ENCODE measurements around the gene KANK3.
"Not testable (repeated sequence)": the region's sequence is repeated elsewhere in the genome, so short reads cannot be mapped to it uniquely, and the experiment has no call there.

KANK3 gene

DNA sequence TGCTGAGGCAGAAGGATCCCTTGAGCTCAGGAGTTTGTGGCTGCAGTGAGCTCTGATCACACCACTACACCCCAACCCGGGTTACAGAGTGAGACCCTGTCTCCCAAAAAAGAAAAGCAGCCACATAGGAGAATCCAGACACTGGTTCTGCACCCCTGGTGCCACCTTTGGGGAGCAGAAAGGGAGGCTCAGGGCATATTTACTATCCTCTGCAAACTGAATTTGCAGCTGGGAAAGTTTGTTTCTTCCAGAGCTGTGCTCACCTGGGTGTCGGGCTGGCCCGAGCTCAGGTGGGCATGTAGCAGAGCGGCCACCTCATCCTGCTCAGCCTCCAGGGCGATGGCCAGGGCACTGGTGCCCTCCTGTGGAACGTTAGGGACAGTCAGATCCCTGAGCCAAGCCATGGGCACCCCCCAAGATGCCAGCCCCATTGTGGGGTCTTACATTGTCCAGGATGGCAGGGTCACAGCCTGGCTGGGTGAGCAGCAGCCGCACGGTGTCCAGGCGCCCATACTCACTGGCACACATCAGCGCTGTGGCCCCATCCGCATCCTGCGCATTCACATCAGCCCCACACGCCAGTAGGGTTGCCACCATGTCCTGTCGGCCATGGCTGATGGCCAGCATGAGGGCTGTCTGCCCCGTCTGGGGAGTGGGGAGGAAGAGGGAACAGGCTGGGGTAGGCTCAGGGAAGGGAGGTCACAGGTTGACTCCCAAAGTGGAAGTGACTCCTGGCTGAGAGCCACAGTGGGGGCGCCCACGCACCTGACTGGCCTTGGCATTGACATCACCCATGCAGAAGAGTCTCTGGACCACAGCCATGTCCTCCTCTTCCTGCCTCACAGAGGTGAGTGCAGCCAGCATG lies 18.6 kb downstream of the KANK3 start:
- no peak overlapping the region for H3K4me3 ChIP-seq (ENCODE audit: extremely low read depth, insufficient read depth, low read length, poor library complexity, severe bottlenecking)
- peaks cover 8% of the 10 kb centered on the region for H3K4me1 ChIP-seq (ENCODE audit: control insufficient read depth, insufficient read depth, low read length, poor library complexity, severe bottlenecking)
- WGBS, 2 experiments (ENCODE audit: insufficient coverage in 2 of 2): 88 to 95% methylated on average over 16 to 17 of the region's 17 CpGs
- peaks cover 32% of the 10 kb centered on the region for H3K36me3 ChIP-seq (ENCODE audit: control insufficient read depth, insufficient read depth, low read length)
- H3K9me3 ChIP-seq (ENCODE audit: control insufficient read depth, low read length): no peaks in the 10 kb centered on the region
- no peak overlapping the region for H3K27ac ChIP-seq (ENCODE audit: low read depth, low read length, severe bottlenecking)

DNA sequence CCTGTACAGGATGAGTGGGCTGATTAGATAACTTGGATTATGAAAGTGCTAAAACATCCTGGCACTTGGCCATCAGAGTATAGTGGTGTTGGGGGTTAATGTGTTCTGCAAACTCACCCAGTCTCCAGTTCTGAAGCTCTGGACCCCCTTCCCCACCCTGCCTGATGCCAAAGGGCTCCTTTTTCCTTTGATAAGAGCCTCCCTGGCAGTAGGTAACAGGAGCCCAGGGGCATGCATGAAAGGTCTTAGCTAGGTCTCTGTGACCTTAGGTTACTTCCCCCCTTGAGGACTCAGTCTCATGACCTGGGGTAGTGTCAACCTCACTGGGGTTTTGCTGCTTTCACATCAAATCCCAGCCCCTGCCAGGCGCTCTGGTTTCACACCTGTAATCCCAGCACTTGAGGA lies 19.3 kb downstream of the KANK3 start:
- WGBS, 2 experiments (ENCODE audit: insufficient coverage in 2 of 2): no CpG with 5 or more reads among the region's 1 CpG
- no peak overlapping the region for H3K27ac ChIP-seq (ENCODE audit: low read depth, low read length, severe bottlenecking)
- no peaks in the 10 kb centered on the region for H3K9me3 ChIP-seq (ENCODE audit: control insufficient read depth, low read length)
- H3K36me3 ChIP-seq (ENCODE audit: control insufficient read depth, insufficient read depth, low read length): peaks cover 35% of the 10 kb centered on the region
- H3K4me3 ChIP-seq (ENCODE audit: extremely low read depth, insufficient read depth, low read length, poor library complexity, severe bottlenecking): no peak overlapping the region
- H3K4me1 ChIP-seq (ENCODE audit: control insufficient read depth, insufficient read depth, low read length, poor library complexity, severe bottlenecking): peaks cover 8% of the 10 kb centered on the region

DNA sequence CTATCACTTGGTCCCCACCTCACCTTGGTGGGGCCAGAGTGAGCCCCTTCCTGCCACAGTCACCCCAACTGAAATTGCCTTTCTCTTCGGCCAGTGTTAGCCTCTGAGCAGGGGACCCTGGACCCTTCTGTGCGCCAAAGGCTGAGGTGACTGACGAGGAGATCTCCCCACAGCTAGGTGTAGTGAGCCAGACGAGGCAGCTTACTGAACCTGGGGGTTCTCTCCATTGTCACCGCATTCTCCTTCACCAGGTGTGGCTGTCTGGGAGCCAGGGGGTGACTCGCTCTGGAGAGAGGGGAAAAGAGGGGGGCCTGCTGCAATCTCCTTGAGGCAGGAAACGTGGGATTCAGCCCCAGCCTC lies 20.4 kb downstream of the KANK3 start:
- H3K27ac ChIP-seq (ENCODE audit: low read depth, low read length, severe bottlenecking): no peak overlapping the region
- peak overlapping the region; percentile 96 for H3K4me3 ChIP-seq (ENCODE audit: extremely low read depth, insufficient read depth, low read length, poor library complexity, severe bottlenecking)
- H3K36me3 ChIP-seq (ENCODE audit: control insufficient read depth, insufficient read depth, low read length): peaks cover 43% of the 10 kb centered on the region
- peaks cover 8% of the 10 kb centered on the region for H3K4me1 ChIP-seq (ENCODE audit: control insufficient read depth, insufficient read depth, low read length, poor library complexity, severe bottlenecking)
- 89 to 92% methylated on average over 5 of the region's 7 CpGs for WGBS, 2 experiments (ENCODE audit: insufficient coverage in 2 of 2)
- H3K9me3 ChIP-seq (ENCODE audit: control insufficient read depth, low read length): no peaks in the 10 kb centered on the region

DNA sequence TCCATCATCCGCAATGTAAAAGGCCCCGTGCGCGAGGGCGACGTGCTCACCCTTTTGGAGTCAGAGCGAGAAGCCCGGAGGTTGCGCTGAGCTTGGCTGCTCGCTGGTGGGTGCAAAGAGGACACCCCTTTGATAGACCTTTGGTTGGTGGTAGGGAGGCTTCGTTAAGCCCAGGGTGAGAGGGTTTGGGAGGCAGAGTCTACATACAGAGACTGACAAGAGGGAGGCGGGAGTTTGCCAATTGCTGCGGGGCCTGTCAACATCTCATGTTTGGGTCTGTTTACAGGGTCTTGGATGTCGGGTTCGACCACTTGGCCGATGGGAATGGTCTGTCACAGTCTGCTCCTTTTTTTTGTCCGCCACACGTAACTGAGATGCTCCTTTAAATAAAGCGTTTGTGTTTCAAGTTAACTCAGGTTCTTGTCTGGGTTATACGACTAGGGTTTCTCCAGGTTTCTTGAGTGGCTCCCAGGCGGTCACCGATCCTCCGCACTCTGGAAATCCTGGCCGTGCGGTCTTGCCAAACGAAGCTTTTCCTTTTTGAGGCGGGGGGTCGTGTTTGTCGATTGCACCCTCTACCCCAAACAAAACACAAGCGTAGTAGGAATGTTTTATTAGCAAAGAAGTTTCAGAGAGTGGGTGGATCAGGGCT lies 20.9 kb downstream of the KANK3 start:
- WGBS, 2 experiments (ENCODE audit: insufficient coverage in 2 of 2): 8 to 19% methylated on average over 12 to 24 of the region's 30 CpGs
- peaks cover 9% of the 10 kb centered on the region for H3K4me1 ChIP-seq (ENCODE audit: control insufficient read depth, insufficient read depth, low read length, poor library complexity, severe bottlenecking)
- H3K4me3 ChIP-seq (ENCODE audit: extremely low read depth, insufficient read depth, low read length, poor library complexity, severe bottlenecking): peak overlapping the region; percentile 96
- peaks cover 43% of the 10 kb centered on the region for H3K36me3 ChIP-seq (ENCODE audit: control insufficient read depth, insufficient read depth, low read length)
- no peaks in the 10 kb centered on the region for H3K9me3 ChIP-seq (ENCODE audit: control insufficient read depth, low read length)
- H3K27ac ChIP-seq (ENCODE audit: low read depth, low read length, severe bottlenecking): peak overlapping the region; percentile 59

DNA sequence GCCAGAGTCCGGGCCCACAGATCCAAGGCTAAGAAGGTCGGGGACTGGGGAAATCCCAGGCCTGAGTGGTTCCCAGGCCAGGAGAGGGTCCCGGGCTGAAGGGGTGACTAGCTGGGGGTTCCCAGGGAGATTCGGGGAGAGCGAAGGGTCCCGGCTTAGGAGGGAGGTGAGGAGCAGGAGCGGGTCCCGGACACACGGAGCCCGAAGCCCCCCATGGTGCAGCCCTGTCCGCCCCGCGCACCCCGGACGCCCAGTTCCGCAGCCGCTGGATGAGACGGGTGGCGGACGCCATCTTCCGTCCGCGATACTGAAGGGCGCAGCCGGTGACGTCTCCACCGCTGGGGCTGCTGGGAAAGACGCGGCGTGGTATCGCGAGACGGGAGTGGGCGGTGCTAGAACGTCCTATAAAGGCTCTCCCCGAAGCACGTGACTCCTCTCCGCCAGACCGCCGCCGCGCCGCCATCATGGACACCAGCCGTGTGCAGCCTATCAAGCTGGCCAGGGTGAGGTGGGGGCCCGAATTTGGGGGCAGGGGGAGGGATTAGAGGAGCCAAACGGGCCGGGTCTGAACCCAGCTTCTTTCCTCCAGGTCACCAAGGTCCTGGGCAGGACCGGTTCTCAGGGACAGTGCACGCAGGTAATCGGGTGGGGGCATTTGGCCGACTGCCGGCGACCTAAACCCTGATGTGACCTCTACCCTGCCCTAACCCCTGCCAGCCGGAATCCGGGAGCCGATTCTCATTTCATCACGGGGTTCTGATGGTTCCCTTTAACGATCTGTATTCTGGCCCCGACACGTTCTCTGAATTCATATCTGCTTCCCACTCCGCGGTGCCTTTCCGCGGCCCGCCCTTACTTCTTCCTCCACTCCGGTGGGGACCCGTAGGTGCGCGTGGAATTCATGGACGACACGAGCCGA lies 21.7 kb downstream of the KANK3 start, which contains the start of the genes NDUFA7 and RPS28:
NDUFA7 (minus strand) TSS at position 309 of the 919 bp plus-strand sequence; CDS start at position 292, 17 bp downstream.
RPS28 (plus strand) TSS at position 430 of the 919 bp plus-strand sequence; CDS start at position 465, 35 bp downstream.
- H3K4me1 ChIP-seq (ENCODE audit: control insufficient read depth, insufficient read depth, low read length, poor library complexity, severe bottlenecking): peaks cover 16% of the 10 kb centered on the region
- 0 to 1% methylated on average over 68 to 71 of the region's 72 CpGs for WGBS, 2 experiments (ENCODE audit: insufficient coverage in 2 of 2)
- no peaks in the 10 kb centered on the region for H3K9me3 ChIP-seq (ENCODE audit: control insufficient read depth, low read length)
- peaks cover 46% of the 10 kb centered on the region for H3K36me3 ChIP-seq (ENCODE audit: control insufficient read depth, insufficient read depth, low read length)
- peak within 1 kb of the TSS; percentile 96 for H3K4me3 ChIP-seq (ENCODE audit: extremely low read depth, insufficient read depth, low read length, poor library complexity, severe bottlenecking)
- peak within 1 kb of the TSS; percentile 87 for H3K27ac ChIP-seq (ENCODE audit: low read depth, low read length, severe bottlenecking)

DNA sequence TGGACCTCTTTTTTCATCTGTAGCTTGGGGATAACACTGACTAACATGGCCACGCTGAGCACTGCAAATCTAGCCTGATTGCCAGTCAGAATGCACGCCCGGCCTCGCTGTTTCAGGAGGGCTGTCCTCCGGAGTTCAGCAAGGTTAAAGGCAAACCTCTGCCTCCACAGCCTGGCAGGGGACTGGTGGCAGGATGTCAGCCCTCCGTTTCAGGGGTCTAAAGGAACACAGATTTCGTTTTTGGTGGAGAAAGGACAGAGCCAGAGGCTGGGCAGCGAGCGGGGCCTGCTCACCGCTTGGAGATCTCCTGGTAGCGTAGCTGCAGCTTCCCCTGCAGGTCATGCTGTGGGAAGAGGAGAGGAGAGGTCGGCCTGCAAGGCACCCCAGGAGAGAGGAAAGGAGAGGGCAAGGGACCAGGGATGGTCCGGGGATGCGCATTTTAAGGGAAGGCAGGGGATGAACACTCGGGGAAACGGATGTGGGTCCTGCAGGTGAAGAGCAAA lies 22.4 kb downstream of the KANK3 start:
- peaks cover 16% of the 10 kb centered on the region for H3K4me1 ChIP-seq (ENCODE audit: control insufficient read depth, insufficient read depth, low read length, poor library complexity, severe bottlenecking)
- no peaks in the 10 kb centered on the region for H3K9me3 ChIP-seq (ENCODE audit: control insufficient read depth, low read length)
- 2% methylated on average over 16 of the region's 16 CpGs for WGBS, 2 experiments (ENCODE audit: insufficient coverage in 2 of 2)
- peaks cover 50% of the 10 kb centered on the region for H3K36me3 ChIP-seq (ENCODE audit: control insufficient read depth, insufficient read depth, low read length)
- peak overlapping the region; percentile 96 for H3K4me3 ChIP-seq (ENCODE audit: extremely low read depth, insufficient read depth, low read length, poor library complexity, severe bottlenecking)
- peak overlapping the region; percentile 87 for H3K27ac ChIP-seq (ENCODE audit: low read depth, low read length, severe bottlenecking)

DNA sequence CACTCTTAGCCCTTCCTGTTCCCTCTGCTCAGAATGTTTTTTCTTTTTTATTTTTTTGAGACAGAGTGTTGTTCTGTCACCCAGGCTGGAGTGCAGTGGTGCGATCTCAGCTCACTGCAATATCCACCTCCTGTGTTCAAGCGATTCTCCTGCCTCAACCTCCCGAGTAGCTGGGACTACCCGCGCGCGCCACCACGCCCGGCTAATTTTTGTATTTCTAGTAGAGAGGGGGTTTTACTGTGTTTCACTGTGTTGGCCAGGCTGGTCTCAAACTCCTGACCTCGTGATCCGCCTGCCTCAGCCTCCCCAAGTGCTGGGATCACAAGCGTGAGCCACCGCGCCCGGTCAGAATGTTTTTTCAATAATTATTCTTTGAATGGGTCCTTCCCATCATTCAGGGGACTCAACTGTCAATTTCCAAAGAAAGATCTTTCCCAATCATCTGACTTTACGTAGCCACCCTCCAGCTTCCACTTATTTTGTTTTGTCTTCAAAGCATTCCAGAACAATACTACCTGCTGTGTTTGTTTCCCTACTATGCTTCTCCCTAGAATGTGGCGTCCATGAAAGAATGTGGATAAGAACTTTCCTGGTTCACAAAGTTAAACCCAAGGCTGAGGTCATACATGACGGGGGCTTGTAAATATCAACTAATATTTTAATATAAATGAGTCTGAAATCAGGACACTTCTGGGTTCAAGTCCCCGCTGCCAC lies 23.1 kb downstream of the KANK3 start:
- Histone ChIP-seq H3K9me3 (ENCODE audit: control insufficient read depth, low read length) (no peaks in the 10 kb centered on the region), H3K27ac (ENCODE audit: low read depth, low read length, severe bottlenecking) (peak overlapping the region; percentile 87), H3K36me3 (ENCODE audit: control insufficient read depth, insufficient read depth, low read length) (peaks cover 54% of the 10 kb centered on the region), H3K4me3 (ENCODE audit: extremely low read depth, insufficient read depth, low read length, poor library complexity, severe bottlenecking) (peak overlapping the region; percentile 96), H3K4me1 (ENCODE audit: control insufficient read depth, insufficient read depth, low read length, poor library complexity, severe bottlenecking) (peaks cover 16% of the 10 kb centered on the region)
- WGBS, 2 experiments (ENCODE audit: insufficient coverage in 2 of 2): 76% methylated on average over 7 to 9 of the region's 19 CpGs

DNA sequence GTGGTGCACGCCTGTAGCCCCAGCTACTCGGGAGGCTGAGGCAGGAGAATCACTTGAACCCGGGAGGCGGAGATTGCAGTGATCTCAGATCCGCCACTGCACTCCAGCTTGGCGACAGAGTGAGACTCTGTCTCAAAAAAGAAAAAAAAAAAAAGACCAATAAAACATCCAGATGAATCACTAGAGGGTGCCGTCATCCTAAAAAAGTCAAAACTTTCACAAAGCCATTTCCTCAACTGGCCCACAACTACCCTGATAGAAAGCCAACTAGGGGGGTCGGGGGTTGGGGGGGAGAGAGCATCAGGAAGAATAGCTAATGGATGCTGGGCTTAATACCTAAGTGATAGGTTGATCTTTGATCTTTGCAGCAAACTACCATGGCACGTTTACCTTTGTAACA lies 24.2 kb downstream of the KANK3 start:
- H3K27ac ChIP-seq (ENCODE audit: low read depth, low read length, severe bottlenecking); H3K9me3 ChIP-seq (ENCODE audit: control insufficient read depth, low read length); H3K4me3 ChIP-seq (ENCODE audit: extremely low read depth, insufficient read depth, low read length, poor library complexity, severe bottlenecking): not testable (repeated sequence)
- H3K4me1 ChIP-seq (ENCODE audit: control insufficient read depth, insufficient read depth, low read length, poor library complexity, severe bottlenecking): peaks cover 16% of the 10 kb centered on the region
- peaks cover 51% of the 10 kb centered on the region for H3K36me3 ChIP-seq (ENCODE audit: control insufficient read depth, insufficient read depth, low read length)
- whole genome bisulfite sequencing, 2 experiments (ENCODE audit: insufficient coverage in 2 of 2): 92 to 100% methylated on average over 1 to 7 of the region's 9 CpGs

DNA sequence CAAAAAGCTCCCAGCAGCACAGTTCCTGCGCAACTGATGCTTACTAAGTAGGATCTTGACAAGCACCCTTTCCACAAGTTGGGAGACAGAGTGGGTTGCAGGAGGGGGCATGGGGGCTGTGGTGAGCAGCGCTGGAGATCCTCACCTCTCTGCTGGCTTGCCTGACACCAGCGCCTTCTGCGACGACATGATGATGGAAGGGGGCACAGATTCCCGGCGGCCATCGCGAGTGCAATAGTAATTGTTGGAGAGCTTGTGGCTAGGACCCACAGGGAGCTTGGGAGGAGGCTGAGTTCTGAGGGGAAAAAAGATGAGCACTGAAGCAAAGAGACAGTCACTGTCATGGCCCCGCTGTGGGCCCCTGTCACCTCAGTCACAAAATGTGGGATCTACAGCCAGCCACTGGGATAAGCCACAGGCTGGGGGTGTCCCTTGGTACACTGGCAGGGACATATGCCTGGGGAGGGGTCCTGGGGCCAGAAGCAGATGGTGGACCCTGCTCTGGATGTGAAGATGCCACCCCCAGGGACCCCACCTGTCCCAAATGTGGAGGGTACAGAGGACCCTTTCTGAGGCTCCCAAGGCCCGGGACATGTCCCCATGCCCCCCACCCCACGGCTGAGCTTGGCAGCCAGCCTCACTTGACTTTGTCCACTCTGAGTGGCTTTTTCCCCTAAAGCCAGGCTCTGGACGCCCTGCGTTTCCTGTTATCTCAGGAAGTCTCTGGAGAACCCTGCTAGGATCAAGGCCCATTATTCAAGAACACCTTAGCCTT lies 26.5 kb downstream of the KANK3 start:
- Histone ChIP-seq H3K36me3 (ENCODE audit: control insufficient read depth, insufficient read depth, low read length) (peaks cover 51% of the 10 kb centered on the region), H3K4me1 (ENCODE audit: control insufficient read depth, insufficient read depth, low read length, poor library complexity, severe bottlenecking) (peaks cover 16% of the 10 kb centered on the region), H3K9me3 (ENCODE audit: control insufficient read depth, low read length) (no peaks in the 10 kb centered on the region), H3K27ac (ENCODE audit: low read depth, low read length, severe bottlenecking) (no peak overlapping the region), H3K4me3 (ENCODE audit: extremely low read depth, insufficient read depth, low read length, poor library complexity, severe bottlenecking) (no peak overlapping the region)
- WGBS, 2 experiments (ENCODE audit: insufficient coverage in 2 of 2): 86 to 87% methylated on average over 13 to 14 of the region's 14 CpGs

Data from mesodermal cell (in vitro differentiated cells).